ENCODE results near the gene RPS3. TPM values are rescaled to one million over a fixed set of nuclear protein-coding genes. Genes with fewer than 3 reads are reported as not detected.
A peak's percentile ranks its signal among the peaks of the same experiment; 100 is the strongest.

RPS3 gene
- total RNA-seq, 1 experiment from 2014 or later: 1,749 TPM

- peaks cover 20% of the 10 kb centered on the region for H3K36me3 Mint-ChIP-seq (ENCODE audit: insufficient read depth, unreplicated experiment)
- peaks cover 11% of the 10 kb centered on the region for H3K4me1 Mint-ChIP-seq (ENCODE audit: low read depth, unreplicated experiment)
- no peaks in the 10 kb centered on the region for H3K9me3 Mint-ChIP-seq (ENCODE audit: low read depth, unreplicated experiment)
- intact Hi-C loops (cut with micrococcal nuclease; ENCODE audit: unreplicated experiment): no loop called here
- CTCF ChIA-PET: no interaction called here
- H3K4me3 Mint-ChIP-seq (ENCODE audit: low read depth, unreplicated experiment): peak overlapping the region; percentile 53
- no TSS peak for BruUV-seq (replicated peaks)
- H3K27ac Mint-ChIP-seq (ENCODE audit: unreplicated experiment): no peak overlapping the region
- peaks cover 54% of the 10 kb centered on the region for H3K27me3 Mint-ChIP-seq (ENCODE audit: unreplicated experiment)
- DNase-seq: no peak
- TF ChIP-seq, protein P1, sequence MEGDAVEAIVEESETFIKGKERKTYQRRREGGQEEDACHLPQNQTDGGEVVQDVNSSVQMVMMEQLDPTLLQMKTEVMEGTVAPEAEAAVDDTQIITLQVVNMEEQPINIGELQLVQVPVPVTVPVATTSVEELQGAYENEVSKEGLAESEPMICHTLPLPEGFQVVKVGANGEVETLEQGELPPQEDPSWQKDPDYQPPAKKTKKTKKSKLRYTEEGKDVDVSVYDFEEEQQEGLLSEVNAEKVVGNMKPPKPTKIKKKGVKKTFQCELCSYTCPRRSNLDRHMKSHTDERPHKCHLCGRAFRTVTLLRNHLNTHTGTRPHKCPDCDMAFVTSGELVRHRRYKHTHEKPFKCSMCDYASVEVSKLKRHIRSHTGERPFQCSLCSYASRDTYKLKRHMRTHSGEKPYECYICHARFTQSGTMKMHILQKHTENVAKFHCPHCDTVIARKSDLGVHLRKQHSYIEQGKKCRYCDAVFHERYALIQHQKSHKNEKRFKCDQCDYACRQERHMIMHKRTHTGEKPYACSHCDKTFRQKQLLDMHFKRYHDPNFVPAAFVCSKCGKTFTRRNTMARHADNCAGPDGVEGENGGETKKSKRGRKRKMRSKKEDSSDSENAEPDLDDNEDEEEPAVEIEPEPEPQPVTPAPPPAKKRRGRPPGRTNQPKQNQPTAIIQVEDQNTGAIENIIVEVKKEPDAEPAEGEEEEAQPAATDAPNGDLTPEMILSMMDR (IDR thresholded peaks at IDR 0.05; ENCODE audit: unreplicated experiment): no peak
These were observed 30.3 kb downstream of the RPS3 start for GRCh38 chr11:75429641-75429901.

DNA sequence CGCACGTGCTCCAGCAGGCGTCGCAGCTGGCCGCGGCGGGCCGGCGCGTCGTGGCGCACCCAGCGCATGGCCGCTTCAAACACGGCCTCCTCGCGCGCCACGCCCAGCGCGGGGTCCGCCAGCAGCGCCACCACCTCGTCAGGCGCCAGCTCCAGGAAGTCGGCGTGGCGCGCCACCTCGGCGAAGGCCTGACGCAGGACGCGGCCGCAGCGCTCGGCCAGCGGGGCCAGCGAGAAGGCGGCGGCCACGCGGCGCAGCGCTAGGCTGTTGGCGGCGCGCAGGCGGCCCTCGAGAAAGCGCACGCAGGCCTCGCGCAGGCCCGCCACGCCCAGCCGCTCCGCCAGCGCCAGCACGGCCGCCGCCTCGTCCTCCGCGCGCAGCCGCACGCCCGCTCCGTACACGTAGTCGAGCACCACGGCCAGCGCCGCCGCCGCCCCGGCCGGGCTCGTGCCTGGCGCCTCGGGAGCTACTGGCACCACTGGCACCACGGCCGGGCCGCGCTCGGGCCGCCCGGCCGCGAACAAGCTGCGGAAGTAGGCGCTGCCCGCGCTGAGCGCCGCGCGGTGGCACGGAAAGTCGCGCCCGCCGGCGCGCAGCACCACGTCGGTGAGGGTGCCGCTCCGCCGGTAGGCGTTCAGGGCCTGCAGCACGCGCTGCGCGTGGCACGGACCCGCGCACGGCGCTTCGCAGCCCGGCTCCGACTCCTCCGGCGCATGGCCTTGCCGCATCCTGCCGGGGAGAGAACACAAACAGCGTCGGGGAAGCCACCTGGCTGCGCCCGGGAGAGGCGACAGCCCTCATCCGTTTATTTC lies 30.8 kb downstream of the RPS3 start:
- peak; percentile 66 for DNase-seq
- CTCF ChIA-PET: no interaction called here
- H3K27ac Mint-ChIP-seq (ENCODE audit: unreplicated experiment): no peak overlapping the region
- peaks cover 54% of the 10 kb centered on the region for H3K27me3 Mint-ChIP-seq (ENCODE audit: unreplicated experiment)
- TF ChIP-seq, protein P1 (IDR thresholded peaks at IDR 0.05; ENCODE audit: unreplicated experiment): no peak
- H3K36me3 Mint-ChIP-seq (ENCODE audit: insufficient read depth, unreplicated experiment): peaks cover 20% of the 10 kb centered on the region
- H3K4me1 Mint-ChIP-seq (ENCODE audit: low read depth, unreplicated experiment): peaks cover 11% of the 10 kb centered on the region
- no peaks in the 10 kb centered on the region for H3K9me3 Mint-ChIP-seq (ENCODE audit: low read depth, unreplicated experiment)
- intact Hi-C loops (cut with micrococcal nuclease; ENCODE audit: unreplicated experiment): no loop called here
- H3K4me3 Mint-ChIP-seq (ENCODE audit: low read depth, unreplicated experiment): peak overlapping the region; percentile 53
- BruUV-seq (replicated peaks): no TSS peak

DNA sequence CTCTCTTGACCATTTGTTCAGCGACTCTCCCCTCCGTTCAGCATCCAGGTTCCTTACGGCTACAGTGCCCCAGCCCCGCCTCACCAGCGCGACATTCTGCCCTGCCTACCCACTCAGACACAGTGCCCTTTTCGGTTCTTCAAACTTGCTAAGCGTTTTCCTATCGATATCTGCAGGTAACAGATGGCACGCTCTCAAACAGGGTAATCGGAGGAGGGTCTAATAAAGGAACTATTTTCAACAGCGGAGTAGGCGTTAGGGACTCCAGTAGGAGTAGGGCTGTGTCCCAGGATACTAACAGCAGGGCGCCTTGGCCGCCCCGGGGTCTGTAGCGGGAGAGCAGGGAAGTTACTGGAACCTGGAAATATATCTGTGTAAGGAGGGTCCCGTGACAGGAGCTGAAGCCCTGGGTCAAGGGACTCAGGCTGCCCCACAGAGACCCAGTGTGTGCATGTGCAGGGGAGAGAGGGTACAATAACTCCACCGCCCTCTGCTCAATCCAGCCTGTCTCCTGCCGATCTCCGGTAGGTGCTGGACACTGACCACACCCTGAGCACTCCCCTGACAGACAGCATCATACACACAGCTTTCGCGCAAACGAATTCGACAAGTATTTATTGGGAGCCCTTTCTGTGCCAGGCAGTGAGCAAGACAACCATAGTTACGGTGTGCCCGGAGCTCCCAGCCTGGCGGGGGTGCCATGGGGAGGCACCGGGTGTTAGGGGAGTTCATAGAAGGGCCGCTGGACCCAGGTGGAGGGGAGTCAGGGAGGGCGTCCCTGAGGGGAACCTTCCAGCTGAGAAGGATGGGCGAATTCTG lies 31.6 kb downstream of the RPS3 start:
- CTCF ChIA-PET: no interaction called here
- H3K27me3 Mint-ChIP-seq (ENCODE audit: unreplicated experiment): peaks cover 61% of the 10 kb centered on the region
- no TSS peak for BruUV-seq (replicated peaks)
- no peaks in the 10 kb centered on the region for H3K9me3 Mint-ChIP-seq (ENCODE audit: low read depth, unreplicated experiment)
- H3K27ac Mint-ChIP-seq (ENCODE audit: unreplicated experiment): no peak overlapping the region
- TF ChIP-seq, protein P1 (IDR thresholded peaks at IDR 0.05; ENCODE audit: unreplicated experiment): no peak
- intact Hi-C loops (cut with micrococcal nuclease; ENCODE audit: unreplicated experiment): no loop called here
- peak overlapping the region; percentile 53 for H3K4me3 Mint-ChIP-seq (ENCODE audit: low read depth, unreplicated experiment)
- DNase-seq: no peak
- peaks cover 20% of the 10 kb centered on the region for H3K36me3 Mint-ChIP-seq (ENCODE audit: insufficient read depth, unreplicated experiment)
- peaks cover 11% of the 10 kb centered on the region for H3K4me1 Mint-ChIP-seq (ENCODE audit: low read depth, unreplicated experiment)

- DNase-seq: no peak
- BruUV-seq (replicated peaks): no TSS peak
- intact Hi-C loops (cut with micrococcal nuclease; ENCODE audit: unreplicated experiment): no loop called here
- Mint-ChIP-seq H3K4me3 (ENCODE audit: low read depth, unreplicated experiment) (peak overlapping the region; percentile 53), H3K27me3 (ENCODE audit: unreplicated experiment) (peaks cover 66% of the 10 kb centered on the region), H3K9me3 (ENCODE audit: low read depth, unreplicated experiment) (no peaks in the 10 kb centered on the region), H3K36me3 (ENCODE audit: insufficient read depth, unreplicated experiment) (peaks cover 20% of the 10 kb centered on the region), H3K27ac (ENCODE audit: unreplicated experiment) (no peak overlapping the region), H3K4me1 (ENCODE audit: low read depth, unreplicated experiment) (peaks cover 11% of the 10 kb centered on the region)
- CTCF ChIA-PET: no interaction called here
- TF ChIP-seq, protein P1 (IDR thresholded peaks at IDR 0.05; ENCODE audit: unreplicated experiment): no peak
These were observed 32.5 kb downstream of the RPS3 start for GRCh38 chr11:75431533-75432525.
